HFFc6 (cell line): ENCODE data around the gene DPP4. TPM values are rescaled to one million over a fixed set of nuclear protein-coding genes. Genes with fewer than 3 reads are reported as not detected.

Experiments used
- DNase-seq: peaks from one replicate; pipeline ENCODE4 v3.0.0-alpha.2; 2018
- H3K27ac Mint-ChIP-seq: 2 replicates; pipeline ENCODE4 v1.8.0; 2020; ENCODE audit warnings: mild to moderate bottlenecking, mixed read lengths
- H3K27me3 Mint-ChIP-seq: 2 replicates; pipeline ENCODE4 v1.8.0; 2021; ENCODE audit warnings: mild to moderate bottlenecking, moderate library complexity, mixed read lengths; ENCODE audit not compliant: insufficient read depth
- H3K36me3 Mint-ChIP-seq: 2 replicates; pipeline ENCODE4 v1.8.0; 2021; ENCODE audit warnings: low read depth, mixed read lengths
- H3K4me1 Mint-ChIP-seq: 2 replicates; pipeline ENCODE4 v1.8.0; 2020; ENCODE audit warnings: low read depth, mixed read lengths
- H3K4me3 Mint-ChIP-seq: 2 replicates; pipeline ENCODE4 v1.8.0; 2020; ENCODE audit warnings: mild to moderate bottlenecking, moderate library complexity, mixed read lengths
- H3K9me3 Mint-ChIP-seq: 2 replicates; pipeline ENCODE4 v1.8.0; 2020; ENCODE audit warnings: mild to moderate bottlenecking, mixed read lengths
- CTCF ChIP-seq: fragments of 200-600 bp; sonication (generic); IDR thresholded peaks from 2 replicates; pipeline ENCODE4 v1.5.0; 2021; ENCODE audit warnings: antibody characterized with exemption, mild to moderate bottlenecking
- total RNA-seq, 6 experiments: library from RNA; stranded (reverse); fragmentation: NEBNext Ultra II Directional; extraction: Animal tissue kit (Norgen Biotek cat#: 25700); gene quantifications; 2 replicates in 1 of 6; 3 replicates in 5 of 6; pipeline ENCODE4 v1.2.3, GENCODE V29; 2021

Gene DPP4
- total RNA-seq, 6 experiments from 2014 or later = 30.7 to 44.1 (median 36.4) TPM

GRCh38 chr2:162037028-162037795, 36.8 kb downstream of the DPP4 start:
- DNase-seq = no peak
- H3K27ac Mint-ChIP-seq = no peak overlapping the region

GRCh38 chr2:162035981-162036380, 38.0 kb downstream of the DPP4 start:
- no peak overlapping the region for H3K4me3 Mint-ChIP-seq
- H3K9me3 Mint-ChIP-seq = no peaks in the 10 kb centered on the region
- no peak for TF ChIP-seq CTCF
- no peak for DNase-seq
- no peak overlapping the region for H3K27ac Mint-ChIP-seq
- H3K36me3 Mint-ChIP-seq = peaks cover 42% of the 10 kb centered on the region
- no peaks in the 10 kb centered on the region for H3K4me1 Mint-ChIP-seq
- H3K27me3 Mint-ChIP-seq = no peaks in the 10 kb centered on the region

More at GRCh38 chr2:162037028-162037795, 36.8 kb downstream of the DPP4 start:
- TF ChIP-seq CTCF = no peak
- Mint-ChIP-seq H3K27me3 (no peaks in the 10 kb centered on the region), H3K4me1 (peaks cover 8% of the 10 kb centered on the region; the same call in 1 of the 2 replicates), H3K9me3 (no peaks in the 10 kb centered on the region), H3K4me3 (no peak overlapping the region), H3K36me3 (peaks cover 40% of the 10 kb centered on the region)

- Mint-ChIP-seq H3K4me3 (no peak overlapping the region), H3K4me1 (peaks cover 36% of the 10 kb centered on the region), H3K36me3 (peaks cover 34% of the 10 kb centered on the region), H3K27me3 (peaks cover 2% of the 10 kb centered on the region), H3K9me3 (no peaks in the 10 kb centered on the region), H3K27ac (no peak overlapping the region)
- no peak for TF ChIP-seq CTCF
- DNase-seq = no peak
Measured at GRCh38 chr2:162030363-162031190, 43.4 kb downstream of the DPP4 start.

- no peak for TF ChIP-seq CTCF
- Mint-ChIP-seq H3K27ac (no peak overlapping the region), H3K4me3 (peak overlapping the region; percentile 25; the same call in 1 of the 2 replicates), H3K9me3 (no peaks in the 10 kb centered on the region), H3K27me3 (peaks cover 2% of the 10 kb centered on the region), H3K36me3 (peaks cover 37% of the 10 kb centered on the region), H3K4me1 (peaks cover 48% of the 10 kb centered on the region)
- peak; percentile 57 for DNase-seq
Measured at GRCh38 chr2:162029287-162029901, 44.6 kb downstream of the DPP4 start.

GRCh38 chr2:162028511-162028910, 45.5 kb downstream of the DPP4 start:
- Mint-ChIP-seq H3K27me3 (peaks cover 2% of the 10 kb centered on the region), H3K9me3 (no peaks in the 10 kb centered on the region), H3K27ac (no peak overlapping the region), H3K4me3 (no peak overlapping the region), H3K36me3 (peaks cover 38% of the 10 kb centered on the region), H3K4me1 (peaks cover 56% of the 10 kb centered on the region)
- no peak for TF ChIP-seq CTCF
- no peak for DNase-seq
